Testis (tissue), 2 donors: ENCODE data around the gene COL4A2.

Experiments
- CTCF ChIP-seq, 3 experiments: fragments of 450-650 bp in 2 of 3; fragments of 200-600 bp in 1 of 3; sonication (generic) in 1 of 3; IDR thresholded peaks; one replicate each; pipeline ENCODE4 v1.5.1; 2016 to 2019; ENCODE audit warnings: antibody characterized with exemption in 3 of 3, mild to moderate bottlenecking in 2 of 3, moderate library complexity in 1 of 3
- POLR2A ChIP-seq: fragments of 450-650 bp; IDR thresholded peaks from one replicate; pipeline ENCODE4 v1.6.1; 2017; ENCODE audit warnings: antibody characterized with exemption, mild to moderate bottlenecking, moderate library complexity

DNA sequence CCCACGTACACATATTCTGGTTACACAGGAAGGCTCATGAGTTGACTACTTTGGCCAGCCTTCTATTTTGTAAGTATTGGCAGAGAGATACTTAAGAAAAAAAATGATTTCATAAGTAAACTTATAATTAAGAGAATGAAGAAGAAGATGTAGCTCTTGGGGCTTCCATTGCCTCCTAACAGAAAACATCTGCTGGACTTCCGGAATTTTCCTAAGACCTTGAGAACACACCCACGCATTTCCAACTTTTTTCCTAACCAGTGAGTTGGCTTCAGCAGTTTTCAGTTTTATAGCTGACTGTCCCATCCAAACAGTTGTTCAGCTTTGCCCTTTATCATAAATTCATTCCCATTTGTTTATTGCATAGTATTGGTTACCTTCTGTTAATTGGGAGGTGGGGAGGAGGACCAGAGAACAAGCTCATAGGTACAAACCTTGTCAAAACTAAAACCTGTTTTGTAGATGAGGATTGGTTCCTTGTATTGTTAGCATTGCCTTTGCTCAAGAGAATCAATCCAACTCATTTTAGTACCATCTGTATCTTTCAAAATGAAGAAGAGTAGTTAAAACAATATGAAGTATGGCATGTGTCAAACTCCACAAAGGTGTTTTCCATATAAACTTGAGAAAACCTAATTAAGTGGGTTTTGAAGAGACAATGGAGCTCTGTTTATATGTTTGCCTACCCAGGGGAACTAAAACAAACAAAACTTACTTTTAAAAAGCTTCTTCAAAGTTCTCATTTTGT is 93.9 kb downstream of the COL4A2 start:
- TF ChIP-seq CTCF (IDR thresholded peaks at IDR 0.05) = no peak
- TF ChIP-seq POLR2A = no peak
